Left lung (tissue), 10 donors: ENCODE measurements around the gene NRSN1. TPM values are rescaled to one million over a fixed set of nuclear protein-coding genes. Genes with fewer than 3 reads are reported as not detected.

ENCODE experiments used
- ATAC-seq: fragments of 200-7000 bp; cut with Tn5 transposase; one replicate; pipeline ENCODE4 v1.9.1; 2020; ENCODE audit warnings: moderate library complexity
- DNase-seq, 4 donors: peaks; one replicate each; pipeline ENCODE4 v3.0.0-alpha.2; 2013 to 2020
- H3K27ac ChIP-seq, 2 donors: fragments of 200-600 bp; sonication (generic) in 1 of 2; one replicate each; pipeline versions ENCODE4 v1.5.0 to v1.8.0; 2020 to 2021
- H3K27me3 ChIP-seq, 2 donors: fragments of 200-600 bp; sonication (generic) in 1 of 2; one replicate each; pipeline versions ENCODE4 v1.5.0 to v1.8.0; 2020 to 2021
- H3K36me3 ChIP-seq, 2 donors: fragments of 200-600 bp; sonication (generic) in 1 of 2; one replicate each; pipeline versions ENCODE4 v1.5.0 to v1.8.0; 2020 to 2021
- H3K4me1 ChIP-seq, 2 donors: fragments of 200-600 bp; one replicate each; pipeline ENCODE4 v1.8.0; 2021
- H3K4me3 ChIP-seq, 2 donors: fragments of 200-600 bp; sonication (generic) in 1 of 2; one replicate each; pipeline versions ENCODE4 v1.5.0 to v1.8.0; 2020 to 2021; ENCODE audit warnings: mild to moderate bottlenecking in 1 of 2
- H3K9me3 ChIP-seq, 2 donors: fragments of 200-600 bp; sonication (generic) in 1 of 2; one replicate each; pipeline versions ENCODE4 v1.5.0 to v1.8.0; 2020 to 2021
- intact Hi-C, 2 donors: fragments of 100-400 bp; cut with DNase I; formaldehyde crosslinking; loops; one replicate each; pipeline versions ENCODE4 v1.11.2 to v1.14.2; 2022
- polyA plus RNA-seq, 6 donors: library from polyadenylated mRNA; unstranded; fragments of 120-200 nt; gene quantifications; one replicate each; pipeline ENCODE4 v1.2.1, GENCODE V29; 2013; ENCODE audit not compliant: insufficient read length in 6 of 6
- total RNA-seq, 2 donors: library from RNA; stranded (reverse); fragmentation: NEBNext Ultra II Directional; extraction: Animal tissue kit (Norgen Biotek cat#: 25700); gene quantifications; one replicate each; pipeline ENCODE4 v1.2.1, GENCODE V29; 2021
- TF ChIP-seq, protein P1 (sequence below), 2 donors: fragments of 200-600 bp; sonication (generic) in 1 of 2; IDR thresholded peaks; one replicate each; pipeline versions ENCODE4 v1.5.0 to v1.8.0; 2021; ENCODE audit warnings: antibody characterized with exemption in 2 of 2
- donor health status: DM: no; HTN: yes; CAD: no.
- donor health status: DM: no; HTN: no; CAD: no.

The NRSN1 gene
- total and polyA plus RNA-seq, 8 donors, result 0.26 to 0.56 (median 0.37) TPM; not detected in 2

DNA sequence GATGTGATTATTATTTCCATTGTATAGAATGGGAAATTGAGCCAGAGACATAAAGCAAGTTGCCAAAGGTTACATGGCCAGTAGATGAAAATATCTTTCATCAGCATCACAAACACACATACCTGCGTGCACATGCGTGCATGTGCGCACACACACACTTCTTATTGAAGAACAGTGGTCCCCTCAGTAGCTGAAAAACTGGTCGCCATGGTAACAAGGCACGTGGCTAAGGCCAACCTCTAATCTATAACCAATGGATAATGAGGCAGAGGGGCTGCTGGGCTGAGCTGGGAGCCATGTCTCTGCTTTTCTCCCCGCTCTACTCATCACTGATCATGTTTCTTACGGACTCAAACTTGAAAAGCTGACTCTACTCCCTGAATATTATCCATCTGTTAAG lies 60.3 kb downstream of the NRSN1 start:
- H3K36me3 ChIP-seq, result no peaks in the 10 kb centered on the region
- no peak for ATAC-seq
- no peaks in the 10 kb centered on the region for H3K4me1 ChIP-seq
- H3K27me3 ChIP-seq, result peaks cover 0 to 7% of the 10 kb centered on the region in 2 donors
- peaks cover 0 to 7% of the 10 kb centered on the region in 2 donors for H3K9me3 ChIP-seq
- no peak overlapping the region for H3K4me3 ChIP-seq
- TF ChIP-seq, protein P1, sequence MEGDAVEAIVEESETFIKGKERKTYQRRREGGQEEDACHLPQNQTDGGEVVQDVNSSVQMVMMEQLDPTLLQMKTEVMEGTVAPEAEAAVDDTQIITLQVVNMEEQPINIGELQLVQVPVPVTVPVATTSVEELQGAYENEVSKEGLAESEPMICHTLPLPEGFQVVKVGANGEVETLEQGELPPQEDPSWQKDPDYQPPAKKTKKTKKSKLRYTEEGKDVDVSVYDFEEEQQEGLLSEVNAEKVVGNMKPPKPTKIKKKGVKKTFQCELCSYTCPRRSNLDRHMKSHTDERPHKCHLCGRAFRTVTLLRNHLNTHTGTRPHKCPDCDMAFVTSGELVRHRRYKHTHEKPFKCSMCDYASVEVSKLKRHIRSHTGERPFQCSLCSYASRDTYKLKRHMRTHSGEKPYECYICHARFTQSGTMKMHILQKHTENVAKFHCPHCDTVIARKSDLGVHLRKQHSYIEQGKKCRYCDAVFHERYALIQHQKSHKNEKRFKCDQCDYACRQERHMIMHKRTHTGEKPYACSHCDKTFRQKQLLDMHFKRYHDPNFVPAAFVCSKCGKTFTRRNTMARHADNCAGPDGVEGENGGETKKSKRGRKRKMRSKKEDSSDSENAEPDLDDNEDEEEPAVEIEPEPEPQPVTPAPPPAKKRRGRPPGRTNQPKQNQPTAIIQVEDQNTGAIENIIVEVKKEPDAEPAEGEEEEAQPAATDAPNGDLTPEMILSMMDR (IDR thresholded peaks at IDR 0.05), result no peak
- intact Hi-C loops, result no loop called here
- H3K27ac ChIP-seq, result no peak overlapping the region
- no peak for DNase-seq

DNA sequence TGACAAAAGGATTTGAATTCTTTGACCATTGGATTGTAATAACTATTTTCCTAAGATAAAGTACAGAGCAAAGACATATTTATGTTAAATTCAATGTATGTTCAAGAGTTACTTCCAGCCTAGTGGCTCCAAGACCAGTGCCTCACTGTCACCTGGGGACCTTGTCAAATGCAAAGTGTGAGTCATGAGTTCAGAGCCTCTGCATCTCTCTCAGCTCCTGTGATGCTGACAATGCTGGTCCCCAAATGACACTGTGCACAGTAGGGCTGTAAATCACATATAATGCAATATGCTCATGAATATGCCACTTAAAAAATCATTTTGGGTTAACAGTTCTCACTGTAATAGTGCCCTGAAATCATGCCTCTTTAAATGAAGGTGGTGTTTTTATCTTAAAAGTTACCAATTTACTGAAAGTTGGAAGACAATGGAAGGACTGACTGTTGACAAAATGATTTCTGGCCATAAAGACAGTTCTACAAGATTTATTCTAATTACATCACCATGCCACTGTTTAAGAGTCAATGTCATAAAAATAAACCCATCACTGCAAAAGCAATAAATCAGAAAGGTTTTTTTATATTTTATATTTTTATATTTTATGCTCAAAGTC lies 62.1 kb downstream of the NRSN1 start:
- intact Hi-C loops, result no loop called here
- Histone ChIP-seq H3K4me1 (no peaks in the 10 kb centered on the region), H3K36me3 (no peaks in the 10 kb centered on the region), H3K27ac (no peak overlapping the region), H3K9me3 (peaks cover 0 to 1% of the 10 kb centered on the region in 2 donors), H3K27me3 (peaks cover 0 to 7% of the 10 kb centered on the region in 2 donors), H3K4me3 (no peak overlapping the region)
- DNase-seq (no peak), ATAC-seq (no peak)
- TF ChIP-seq, protein P1 (IDR thresholded peaks at IDR 0.05), result no peak

DNA sequence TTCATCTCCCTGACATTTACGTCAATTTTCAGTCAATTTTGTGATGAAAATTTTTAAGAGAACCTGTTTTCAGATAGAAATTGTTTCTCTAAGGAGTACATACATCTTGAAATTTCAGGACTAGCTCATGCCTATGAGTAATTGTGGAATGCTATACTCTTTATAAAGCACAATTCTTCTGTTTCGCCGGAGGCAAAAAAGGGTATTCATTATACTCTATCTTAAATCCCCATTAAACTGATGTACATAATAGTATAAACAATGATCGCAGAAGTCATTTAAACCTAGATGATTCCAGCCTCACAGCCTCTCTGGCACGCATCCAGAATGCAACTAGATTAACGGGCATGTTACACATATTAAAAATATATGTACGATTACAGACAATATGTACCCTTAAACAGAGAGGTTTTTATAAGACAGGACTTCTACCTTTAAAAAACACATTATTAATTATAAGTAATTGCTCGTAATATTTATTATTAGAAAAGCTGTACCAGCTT lies 62.6 kb downstream of the NRSN1 start:
- DNase-seq, result no peak
- no peaks in the 10 kb centered on the region for H3K4me1 ChIP-seq
- peaks cover 0 to 7% of the 10 kb centered on the region in 2 donors for H3K27me3 ChIP-seq
- no peak overlapping the region for H3K4me3 ChIP-seq
- intact Hi-C loops, result no loop called here
- H3K36me3 ChIP-seq, result no peaks in the 10 kb centered on the region
- no peak overlapping the region for H3K27ac ChIP-seq
- TF ChIP-seq, protein P1 (IDR thresholded peaks at IDR 0.05), result no peak
- H3K9me3 ChIP-seq, result no peaks in the 10 kb centered on the region
- no peak for ATAC-seq

DNA sequence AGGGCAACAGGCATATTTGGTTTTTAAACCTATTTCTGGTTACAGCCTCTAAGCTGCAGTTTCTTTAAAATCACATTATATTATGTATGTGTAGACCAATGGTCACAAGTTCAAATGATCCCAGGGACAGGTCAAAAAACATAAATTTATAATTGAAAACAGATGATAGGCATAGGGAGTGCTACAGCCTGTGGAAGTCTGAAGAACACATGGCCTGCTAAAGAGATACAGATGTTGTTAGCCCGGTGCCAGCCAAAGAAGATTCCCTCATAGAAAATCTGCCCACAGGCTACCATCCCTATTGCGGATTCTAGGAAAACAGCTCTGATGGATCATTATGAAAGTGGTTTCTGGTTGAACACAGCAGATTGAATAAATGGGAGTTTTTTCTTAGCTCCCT lies 65.3 kb downstream of the NRSN1 start:
- H3K27ac ChIP-seq, result no peak overlapping the region
- no peaks in the 10 kb centered on the region for H3K36me3 ChIP-seq
- no peak for ATAC-seq
- no peak for DNase-seq
- no peaks in the 10 kb centered on the region for H3K4me1 ChIP-seq
- intact Hi-C loops, result no loop called here
- H3K4me3 ChIP-seq, result no peak overlapping the region
- no peaks in the 10 kb centered on the region for H3K9me3 ChIP-seq
- TF ChIP-seq, protein P1 (IDR thresholded peaks at IDR 0.05), result no peak
- H3K27me3 ChIP-seq, result peaks cover 0 to 7% of the 10 kb centered on the region in 2 donors

DNA sequence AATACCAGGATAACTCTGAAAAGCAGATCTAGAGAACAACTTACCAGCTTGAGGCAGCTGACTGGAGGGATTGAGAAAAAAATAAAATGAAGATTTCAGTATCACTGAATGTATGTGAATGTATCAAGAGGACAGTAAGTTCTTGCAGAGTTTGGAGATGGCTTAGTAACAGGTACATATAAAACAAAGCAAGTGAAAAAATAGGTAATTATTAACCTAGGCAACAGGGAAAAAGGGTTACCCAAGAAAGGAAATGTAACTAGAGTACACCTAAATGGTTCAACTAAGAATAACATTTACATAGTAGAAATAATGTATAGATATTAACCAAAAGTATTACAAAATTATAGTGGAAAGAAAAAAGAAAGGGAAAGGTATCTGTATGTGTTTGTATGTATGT lies 67.3 kb downstream of the NRSN1 start:
- H3K4me3 ChIP-seq, result no peak overlapping the region
- intact Hi-C loops, result no loop called here
- TF ChIP-seq, protein P1 (IDR thresholded peaks at IDR 0.05), result no peak
- H3K9me3 ChIP-seq, result no peaks in the 10 kb centered on the region
- DNase-seq, result no peak
- no peak for ATAC-seq
- H3K27me3 ChIP-seq, result peaks cover 0 to 7% of the 10 kb centered on the region in 2 donors
- no peak overlapping the region for H3K27ac ChIP-seq
- H3K36me3 ChIP-seq, result no peaks in the 10 kb centered on the region
- no peaks in the 10 kb centered on the region for H3K4me1 ChIP-seq
